H1 (cell line): ENCODE data around the gene ATP1A1. TPM values are rescaled to one million over a fixed set of nuclear protein-coding genes. Genes with fewer than 3 reads are reported as not detected.

Experiments used
- BCL11A ChIP-seq, 2 experiments: IDR thresholded peaks; one replicate each; pipeline ENCODE4 v1.6.1; 2011; ENCODE audit warnings: low read depth in 2 of 2, low read length in 2 of 2, mild to moderate bottlenecking in 2 of 2
- EGR1 ChIP-seq: IDR thresholded peaks from 2 replicates; pipeline ENCODE4 v1.6.1; 2011; ENCODE audit warnings: low read depth, low read length, borderline replicate concordance
- EZH2 ChIP-seq: fragments of 200-600 bp; sonication (generic); IDR thresholded peaks from 2 replicates; pipeline ENCODE4 v1.7.1; 2012; ENCODE audit warnings: low read depth, mild to moderate bottlenecking, moderate library complexity, low read length, inconsistent platforms; ENCODE audit not compliant: severe bottlenecking
- GABPA ChIP-seq: IDR thresholded peaks from 2 replicates; pipeline ENCODE4 v1.6.1; 2011; ENCODE audit warnings: mild to moderate bottlenecking, low read length, moderate library complexity, borderline replicate concordance; ENCODE audit not compliant: insufficient read depth
- HDAC6 ChIP-seq: IDR thresholded peaks from one replicate; pipeline ENCODE4 v1.7.1; 2012; ENCODE audit warnings: low read depth, mild to moderate bottlenecking, inconsistent platforms, low read length, moderate library complexity
- KDM4A ChIP-seq: IDR thresholded peaks from one replicate; pipeline ENCODE4 v1.7.1; 2012; ENCODE audit warnings: low read depth, mild to moderate bottlenecking, moderate library complexity, low read length, inconsistent platforms; ENCODE audit not compliant: severe bottlenecking
- MAX ChIP-seq: IDR thresholded peaks from 2 replicates; pipeline ENCODE4 v1.6.1; 2012; ENCODE audit warnings: inconsistent platforms
- POLR2AphosphoS5 ChIP-seq: IDR thresholded peaks from 2 replicates; pipeline ENCODE4 v1.6.1; 2011; ENCODE audit warnings: low read depth, low read length
- POU5F1 ChIP-seq: IDR thresholded peaks from 2 replicates; pipeline ENCODE4 v1.6.1; 2011; ENCODE audit warnings: low read depth, mild to moderate bottlenecking, low read length, moderate library complexity
- RNF2 ChIP-seq: fragments of 200-900, 300-1000 bp; sonication (generic); IDR thresholded peaks from 2 replicates; pipeline ENCODE4 v1.7.1; 2016; ENCODE audit warnings: borderline replicate concordance, low read depth, mild to moderate bottlenecking, antibody characterized with exemption, low read length; ENCODE audit not compliant: poor library complexity, severe bottlenecking; ENCODE audit errors: missing control alignments
- SRF ChIP-seq: IDR thresholded peaks from 2 replicates; pipeline ENCODE4 v1.6.1; 2011; ENCODE audit warnings: mild to moderate bottlenecking, low read depth, low read length, moderate library complexity
- SUZ12 ChIP-seq: fragments of 200-600 bp; sonication (generic); IDR thresholded peaks from 2 replicates; pipeline ENCODE4 v1.6.1; 2012; ENCODE audit warnings: mild to moderate bottlenecking, inconsistent platforms, low read length, moderate library complexity, mixed read lengths
- TEAD4 ChIP-seq: IDR thresholded peaks from 2 replicates; pipeline ENCODE4 v1.6.1; 2012; ENCODE audit warnings: low read depth, low read length, inconsistent platforms, mixed read lengths
- polyA plus RNA-seq, 7 experiments: library from polyadenylated mRNA; depleted of rRNA in 3 of 7; stranded (reverse) in 5 of 7; unstranded in 2 of 7; fragments of >200 nt in 5 of 7; fragments of 200-250 nt in 2 of 7; gene quantifications; 1 replicate in 5 of 7; 2 replicates in 1 of 7; 4 replicates in 1 of 7; pipeline versions ENCODE4 v1.2.1 to v1.2.3, GENCODE V29; 2011 to 2013; ENCODE audit warnings: missing spikeins in 2 of 7, mixed read lengths in 2 of 7
- total RNA-seq: library from RNA; stranded (reverse); fragmentation: NEBNext Ultra II Directional; extraction: Animal tissue kit (Norgen Biotek cat#: 25700); gene quantifications from 2 replicates; pipeline ENCODE4 v1.2.1, GENCODE V29; 2021

Gene ATP1A1
- total and polyA plus RNA-seq, 2 of the 8 experiments (the other 6 are each of a cell fraction or from before 2014, with no cell fraction given): 222 to 325 TPM

- TF ChIP-seq BCL11A (IDR thresholded peaks at IDR 0.05; ENCODE audit: low read depth in 2 of 2, low read length in 2 of 2) (no peak), SUZ12 (no peak), TEAD4 (no peak), POLR2AphosphoS5 (no peak), RNF2 (no peak), HDAC6 (no peak), KDM4A (no peak), POU5F1 (no peak), MAX (no peak), SRF (no peak), GABPA (no peak), EZH2 (no peak), EGR1 (no peak)
These were observed 13.2 kb upstream of the ATP1A1 start (continued) for GRCh38 chr1:116359871-116360270.
